ENCODE results near the gene TMCO6.
"Not testable (repeated sequence)": the region's sequence is repeated elsewhere in the genome, so short reads cannot be mapped to it uniquely, and the experiment has no call there.

Gene TMCO6

DNA sequence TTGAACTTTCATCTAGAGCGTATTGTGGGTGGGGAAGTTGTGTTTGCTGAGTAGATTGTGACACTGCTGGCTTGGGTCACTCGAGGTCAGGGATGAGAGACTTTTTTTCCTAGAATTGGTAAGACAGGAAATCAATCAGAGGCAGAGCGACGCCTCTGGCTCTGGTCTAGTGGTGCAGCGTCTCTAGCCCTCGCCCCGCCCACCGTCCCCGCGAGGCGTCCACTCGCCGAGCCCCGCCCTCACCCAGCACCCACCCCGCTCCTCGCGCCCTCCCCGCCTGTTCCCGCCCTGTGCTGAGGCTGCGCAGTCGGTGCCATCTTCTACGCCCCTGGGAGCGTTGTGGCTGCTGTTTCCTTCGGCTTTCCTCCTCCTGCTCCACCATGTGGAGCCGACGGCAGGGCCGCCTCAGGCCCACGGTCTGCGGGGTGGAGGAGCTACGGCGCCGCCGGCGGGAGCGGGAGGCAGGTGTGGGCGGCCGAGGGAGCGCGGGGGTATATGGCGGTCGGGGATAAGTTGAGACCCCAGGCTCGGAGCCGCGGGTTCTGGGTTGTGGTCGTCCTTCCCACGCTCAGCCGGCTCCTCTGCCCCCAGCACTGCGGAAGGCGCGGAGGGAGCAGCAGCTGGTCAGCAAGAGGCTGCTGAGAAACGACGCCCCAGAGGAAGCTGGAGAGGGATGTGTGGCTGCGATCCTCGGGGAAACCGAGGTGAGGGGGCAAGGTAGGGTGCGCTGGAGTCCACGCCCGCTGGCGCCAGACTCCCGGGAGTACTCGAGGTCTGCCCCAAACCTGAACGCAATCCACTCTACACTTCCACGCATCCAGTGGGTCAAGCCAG, at the start of gene TMCO6:
Gene TMCO6, plus strand, starts transcription at position 304 of the 834 bp plus-strand sequence. Its CDS starts 77 bp downstream, at position 381.
- in situ Hi-C loops (cut with MboI; ENCODE audit: low sequenced_read_pairs) = no loop called here

DNA sequence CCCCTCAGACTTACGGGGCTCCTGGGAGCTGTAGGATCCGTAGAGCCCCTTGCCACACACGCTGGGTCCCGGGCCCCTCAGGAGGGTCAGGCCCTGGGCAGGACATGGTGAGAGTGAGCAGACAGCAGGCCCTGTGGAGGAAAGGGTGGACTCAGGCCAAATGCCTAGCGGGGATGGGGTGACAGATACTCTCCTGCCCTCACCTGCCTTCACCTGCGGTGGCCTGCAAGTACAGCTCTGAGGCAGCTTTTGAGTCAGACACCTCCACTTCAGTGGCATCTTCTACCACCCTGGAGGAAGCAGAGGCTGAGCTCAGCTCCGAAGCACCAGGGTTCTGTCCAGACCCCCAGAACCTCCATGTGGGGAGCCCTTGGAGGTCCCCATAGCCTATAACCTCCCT, 48.4 kb upstream of the TMCO6 start:
- in situ Hi-C loops (cut with MboI; ENCODE audit: low sequenced_read_pairs) = no loop called here

DNA sequence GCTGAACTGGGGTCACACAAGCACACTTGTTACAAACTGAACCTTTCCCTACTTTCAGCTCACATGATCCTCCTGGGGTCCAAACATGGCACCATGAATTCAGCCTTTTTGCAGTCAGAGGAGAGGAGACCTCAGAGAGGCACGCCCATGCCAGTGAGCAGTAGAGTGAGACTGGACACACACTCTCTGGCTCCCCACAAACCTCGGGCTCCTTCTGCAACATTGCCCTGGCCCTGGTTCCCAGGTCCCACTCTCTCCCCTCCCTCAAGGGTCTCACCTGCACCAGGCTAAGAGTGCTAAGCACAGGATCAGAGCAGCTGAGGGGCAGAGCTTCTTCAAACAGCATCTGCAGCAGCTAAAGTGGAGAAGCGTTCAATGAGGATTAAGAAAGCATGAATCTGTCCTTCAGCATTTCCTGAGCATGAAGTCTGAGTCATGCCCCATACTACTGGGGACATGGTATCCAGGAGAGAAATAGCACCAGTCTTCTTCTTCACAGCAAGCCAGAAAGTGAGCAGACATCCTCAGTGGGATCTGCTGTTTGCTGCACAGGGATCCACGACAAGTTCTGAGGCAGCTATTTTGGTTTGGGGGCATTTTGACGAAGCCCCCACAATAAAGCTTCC, 47.4 kb upstream of the TMCO6 start:
- in situ Hi-C loops (cut with MboI; ENCODE audit: low sequenced_read_pairs) = no loop called here

DNA sequence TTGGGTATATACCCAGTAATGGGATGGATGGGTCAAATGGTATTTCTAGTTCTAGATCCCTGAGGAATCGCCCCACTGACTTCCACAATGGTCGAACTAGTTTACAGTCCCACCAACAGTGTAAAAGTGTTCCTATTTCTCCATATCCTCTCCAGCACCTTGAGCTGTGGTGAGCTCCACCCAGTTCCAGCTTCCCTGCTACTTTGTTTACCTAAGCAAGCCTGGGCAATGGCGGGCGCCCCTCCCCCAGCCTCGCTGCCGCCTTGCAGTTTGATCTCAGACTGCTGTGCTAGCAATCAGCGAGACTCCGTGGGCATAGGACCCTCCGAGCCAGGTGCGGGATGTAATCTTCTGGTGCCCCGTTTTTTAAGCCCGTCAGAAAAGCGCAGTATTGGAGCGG, 46.2 kb upstream of the TMCO6 start:
- in situ Hi-C loops (cut with MboI; ENCODE audit: low sequenced_read_pairs) = not testable (repeated sequence)

DNA sequence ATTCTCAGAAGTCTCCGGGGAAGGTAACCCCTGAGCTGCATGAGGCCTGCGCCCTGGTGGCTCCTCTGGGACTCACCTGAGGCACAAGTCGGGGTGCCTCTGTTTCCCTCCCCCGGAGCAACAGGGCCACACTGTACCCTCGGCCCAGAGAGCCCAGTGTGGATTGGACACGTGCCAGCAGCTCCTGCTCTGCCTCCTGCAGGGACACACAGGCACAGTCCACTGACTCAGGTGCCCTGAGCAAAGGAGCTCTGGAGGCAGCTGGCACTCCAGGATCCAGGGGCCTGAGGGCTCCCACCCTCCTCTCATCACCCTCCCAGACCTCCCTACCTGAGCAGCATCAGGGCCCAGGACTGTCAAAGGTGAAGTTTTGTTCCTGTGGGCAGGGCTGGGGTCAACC, 45.1 kb upstream of the TMCO6 start:
- in situ Hi-C loops (cut with MboI; ENCODE audit: low sequenced_read_pairs) = no loop called here

DNA sequence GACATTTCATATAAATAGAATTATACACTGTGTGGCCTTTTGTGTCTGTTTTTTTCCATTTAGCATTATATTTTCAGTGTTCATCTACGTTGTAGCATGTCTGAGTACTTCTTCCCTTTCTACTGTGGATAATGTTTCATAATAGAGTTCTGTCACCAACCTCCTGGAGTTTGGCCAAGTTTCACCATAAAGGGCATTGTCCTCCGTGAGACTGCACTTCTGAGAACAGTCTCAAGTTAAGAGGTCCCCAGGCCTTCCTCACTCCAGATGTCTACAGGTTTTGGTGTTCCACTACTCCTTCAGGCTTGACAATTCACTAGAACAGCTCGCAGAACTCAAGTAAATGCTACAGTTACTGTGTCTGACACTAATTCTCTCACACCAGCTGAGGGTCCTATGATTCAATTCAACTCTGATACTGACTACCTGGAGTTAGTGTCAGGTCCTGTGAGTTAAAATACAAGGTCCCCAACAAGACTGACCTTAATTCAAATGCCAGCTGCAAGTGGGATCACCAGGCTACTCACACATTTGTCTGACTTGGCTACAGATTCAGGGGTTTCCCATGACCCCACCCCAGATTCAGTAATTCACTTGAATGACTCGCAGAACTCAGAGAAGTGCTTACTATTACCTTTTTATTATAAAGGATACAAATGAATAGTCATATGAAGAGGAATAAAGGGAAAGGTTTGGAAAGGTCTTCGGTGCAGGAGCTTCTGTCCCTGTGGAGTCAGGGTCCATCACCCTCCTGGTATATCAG, 43.5 kb upstream of the TMCO6 start:
- in situ Hi-C loops (cut with MboI; ENCODE audit: low sequenced_read_pairs) = no loop called here

DNA sequence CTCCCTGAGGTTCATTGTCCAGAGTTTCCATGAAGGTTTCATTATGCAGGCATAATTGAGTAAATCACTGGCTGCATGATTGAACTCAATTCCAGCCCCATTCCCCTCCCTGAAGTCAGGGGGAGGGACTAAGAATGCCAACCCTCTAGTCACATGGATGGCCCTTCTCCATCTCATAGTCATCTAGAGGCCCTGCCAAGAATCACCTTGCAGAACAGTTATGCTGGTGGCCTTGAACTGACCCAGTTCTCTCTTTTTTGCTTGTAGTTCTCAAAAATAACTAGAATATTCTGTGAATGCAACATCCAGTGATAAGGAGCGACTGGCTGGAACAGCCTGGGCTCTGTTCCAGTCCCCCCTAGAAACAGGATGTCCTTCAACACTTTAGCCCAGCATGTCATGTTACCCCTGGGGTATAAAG, 42.9 kb upstream of the TMCO6 start:
- in situ Hi-C loops (cut with MboI; ENCODE audit: low sequenced_read_pairs) = no loop called here

DNA sequence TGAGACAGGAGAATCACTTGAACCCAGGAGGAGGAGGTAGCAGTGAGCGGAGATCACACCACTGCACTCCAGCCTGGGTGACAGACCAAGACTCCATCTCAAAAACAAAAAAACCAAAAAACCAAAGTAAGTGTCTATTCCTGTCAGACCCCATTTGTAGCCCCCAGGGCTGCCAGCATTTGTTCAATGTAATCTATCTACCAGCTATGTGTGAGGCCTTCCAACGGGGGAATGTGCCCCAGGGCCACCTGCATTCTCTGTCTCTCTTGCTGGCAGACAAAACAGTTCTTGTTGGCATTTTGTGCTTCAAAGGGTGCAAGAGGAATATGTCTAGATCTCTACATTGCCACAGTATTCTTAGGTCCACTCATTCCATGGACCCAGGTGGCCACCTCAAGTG, 40.4 kb upstream of the TMCO6 start:
- in situ Hi-C loops (cut with MboI; ENCODE audit: low sequenced_read_pairs) = no loop called here

DNA sequence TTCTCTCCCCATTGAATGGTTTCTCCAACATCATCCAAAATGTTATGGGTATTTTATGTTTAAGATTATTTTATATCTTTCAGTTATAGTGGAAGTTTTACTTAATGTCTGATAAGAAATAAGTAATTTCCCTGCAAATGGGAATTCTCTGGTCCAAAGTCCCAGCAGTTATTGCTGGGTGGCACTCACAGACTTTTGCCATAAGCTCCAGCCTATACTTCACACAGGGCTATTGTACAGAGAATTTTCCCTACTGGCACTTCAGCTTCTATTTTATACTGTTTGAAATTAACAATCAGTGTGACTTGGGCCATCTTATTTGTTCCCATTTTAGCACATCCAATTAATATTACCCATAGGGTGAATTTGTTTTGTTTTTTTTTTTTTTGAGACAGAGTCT, 39.2 kb upstream of the TMCO6 start:
- in situ Hi-C loops (cut with MboI; ENCODE audit: low sequenced_read_pairs) = no loop called here

DNA sequence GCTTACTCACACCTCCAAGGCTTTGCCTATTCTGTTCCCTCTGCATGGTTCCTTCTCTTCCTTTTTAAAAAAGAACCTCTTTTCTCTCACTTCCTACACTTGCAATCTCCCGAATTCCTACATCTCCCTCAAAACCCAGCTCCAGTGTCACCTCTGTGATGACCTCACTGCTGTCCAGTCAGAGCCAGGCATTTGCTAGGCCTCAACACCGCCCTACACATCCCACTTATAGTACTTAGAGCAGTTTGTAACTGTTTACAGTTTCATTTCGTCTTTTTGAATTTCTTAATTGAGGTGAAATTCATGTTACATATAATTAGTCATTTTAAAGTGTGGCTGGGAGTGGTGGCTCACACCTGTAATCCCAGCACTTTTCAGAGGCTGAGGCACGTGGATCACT, 37.1 kb upstream of the TMCO6 start:
- in situ Hi-C loops (cut with MboI; ENCODE audit: low sequenced_read_pairs) = no loop called here

DNA sequence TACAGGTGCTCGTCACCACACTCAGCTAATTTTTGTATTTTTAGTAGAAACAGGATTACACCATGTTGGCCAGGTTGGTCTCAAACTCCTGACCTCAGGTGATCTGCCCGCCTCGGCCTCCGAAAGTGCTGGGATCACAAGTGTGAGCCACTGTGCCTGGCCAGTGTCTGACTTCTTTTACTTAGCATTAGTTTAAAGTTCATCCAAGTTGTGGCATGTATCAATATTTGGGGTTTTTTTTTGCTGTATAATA, 35.9 kb upstream of the TMCO6 start:
- in situ Hi-C loops (cut with MboI; ENCODE audit: low sequenced_read_pairs) = not testable (repeated sequence)

DNA sequence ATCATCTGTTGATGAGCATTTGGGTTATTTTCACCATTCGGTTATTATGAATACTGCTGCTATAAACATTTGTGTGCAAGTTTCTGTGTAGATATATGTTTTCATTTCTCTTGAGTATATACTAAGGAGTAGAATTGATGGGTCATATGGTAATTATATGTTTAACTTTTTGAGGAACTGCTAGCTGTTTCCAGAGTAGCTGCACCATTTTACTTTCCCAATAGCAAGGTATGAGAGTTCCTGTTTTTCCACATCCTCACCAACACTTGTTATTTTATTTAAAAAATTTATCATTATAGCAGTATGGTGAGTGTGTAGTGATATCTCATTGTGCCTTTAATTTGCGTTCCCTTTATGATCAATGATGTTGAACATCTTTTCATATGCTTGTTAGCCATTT, 35.5 kb upstream of the TMCO6 start:
- in situ Hi-C loops (cut with MboI; ENCODE audit: low sequenced_read_pairs) = no loop called here

DNA sequence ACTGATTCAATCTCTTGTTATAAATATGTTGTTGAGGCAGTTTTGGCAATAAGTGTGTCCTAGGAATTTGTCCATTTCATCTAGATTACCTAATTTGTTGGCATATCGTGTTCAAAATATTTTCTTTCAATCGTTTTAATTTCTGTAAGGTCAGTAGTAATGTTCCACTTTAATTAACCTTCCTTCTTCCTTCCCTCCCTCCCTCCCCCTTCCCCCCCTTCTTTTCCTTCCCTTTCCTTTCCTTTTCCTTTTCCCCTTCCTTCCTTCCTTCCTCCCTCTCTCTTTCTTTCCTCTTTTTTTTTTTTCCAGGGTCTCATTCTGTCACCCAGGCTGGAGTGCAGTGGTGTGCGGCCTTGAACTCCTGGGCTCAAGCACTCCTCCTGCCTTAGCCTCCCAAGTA, 33.4 kb upstream of the TMCO6 start:
- in situ Hi-C loops (cut with MboI; ENCODE audit: low sequenced_read_pairs) = no loop called here

DNA sequence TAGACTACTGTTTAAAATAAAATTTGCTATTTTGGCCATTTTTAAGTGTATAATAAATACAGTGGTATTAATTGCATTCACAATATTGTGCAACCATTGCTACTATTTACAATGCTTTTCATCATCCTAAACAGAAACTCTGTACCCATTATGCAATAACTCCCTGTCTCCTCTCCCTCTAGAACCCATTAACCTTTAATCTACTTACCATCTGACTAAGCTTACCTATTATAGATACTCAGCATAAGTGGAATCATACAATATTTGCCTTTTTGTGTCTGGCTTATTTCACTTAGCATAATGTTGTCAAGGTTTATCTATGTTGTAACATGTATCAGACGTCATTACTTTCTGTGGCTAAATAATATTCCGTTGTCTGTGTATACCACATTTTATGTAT, 32.2 kb upstream of the TMCO6 start:
- in situ Hi-C loops (cut with MboI; ENCODE audit: low sequenced_read_pairs) = no loop called here

DNA sequence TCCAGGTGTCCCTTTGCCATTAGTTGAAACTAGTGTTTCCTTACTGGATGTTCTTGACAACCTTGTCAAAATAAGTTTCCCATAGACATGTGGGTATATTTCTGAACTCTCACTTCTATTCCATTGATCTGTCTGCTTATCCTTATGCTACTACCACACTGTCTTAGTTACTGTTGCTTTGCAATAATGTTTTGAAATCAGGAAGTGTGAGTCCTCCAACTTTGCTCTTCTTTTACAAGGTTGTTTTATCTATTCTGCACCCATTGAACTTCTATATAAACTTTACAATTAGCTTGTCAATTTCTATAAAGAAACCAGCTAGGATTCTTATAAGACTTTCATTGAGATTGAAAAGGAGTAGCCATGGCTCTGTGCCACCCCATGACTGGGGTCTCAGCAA, 30.5 kb upstream of the TMCO6 start:
- in situ Hi-C loops (cut with MboI; ENCODE audit: low sequenced_read_pairs) = no loop called here

DNA sequence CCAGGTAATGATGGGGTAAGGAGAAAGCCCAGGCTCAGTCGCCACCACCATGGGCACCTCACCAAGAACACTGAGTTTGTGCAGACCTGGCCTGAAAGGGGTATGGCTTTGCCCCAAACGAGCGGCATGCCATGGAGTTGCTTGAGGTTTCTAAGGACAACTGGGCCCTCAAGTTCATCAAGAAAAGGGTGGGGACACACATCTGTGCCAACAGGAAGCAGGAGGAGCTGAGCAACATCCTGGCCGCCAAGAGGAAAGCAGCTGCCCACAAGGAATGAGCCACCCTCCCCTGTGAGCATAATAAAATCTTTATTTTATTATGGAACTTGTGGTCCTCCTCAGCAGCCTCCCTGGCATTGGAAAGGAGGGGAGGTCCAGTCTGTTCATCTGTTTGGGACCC, 30.1 kb upstream of the TMCO6 start:
- in situ Hi-C loops (cut with MboI; ENCODE audit: low sequenced_read_pairs) = no loop called here

DNA sequence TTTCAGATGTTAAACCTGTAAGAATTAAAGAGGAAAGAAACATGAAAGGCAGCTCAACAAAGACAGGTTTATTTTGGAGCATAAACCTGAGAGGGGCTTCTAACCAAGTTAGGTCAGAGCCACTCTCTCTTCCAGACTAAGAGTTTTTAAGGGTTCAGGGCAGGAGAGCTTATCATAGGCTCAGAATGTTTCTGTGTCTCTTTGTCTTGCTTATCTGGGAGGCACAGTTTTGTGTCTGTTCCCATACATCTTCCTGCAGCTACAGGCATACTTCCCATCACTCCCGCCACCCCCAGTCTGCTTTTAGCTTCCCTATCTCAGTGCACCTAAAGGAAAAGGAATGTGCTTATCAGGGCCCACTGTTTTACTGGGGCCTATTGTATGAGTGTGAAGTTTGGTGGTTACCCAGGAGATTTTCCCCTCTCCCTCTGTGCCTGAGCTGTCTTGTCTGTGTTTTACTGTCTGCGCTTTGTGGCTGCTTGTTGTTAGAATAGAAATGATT, 28.2 kb upstream of the TMCO6 start:
- in situ Hi-C loops (cut with MboI; ENCODE audit: low sequenced_read_pairs) = no loop called here

DNA sequence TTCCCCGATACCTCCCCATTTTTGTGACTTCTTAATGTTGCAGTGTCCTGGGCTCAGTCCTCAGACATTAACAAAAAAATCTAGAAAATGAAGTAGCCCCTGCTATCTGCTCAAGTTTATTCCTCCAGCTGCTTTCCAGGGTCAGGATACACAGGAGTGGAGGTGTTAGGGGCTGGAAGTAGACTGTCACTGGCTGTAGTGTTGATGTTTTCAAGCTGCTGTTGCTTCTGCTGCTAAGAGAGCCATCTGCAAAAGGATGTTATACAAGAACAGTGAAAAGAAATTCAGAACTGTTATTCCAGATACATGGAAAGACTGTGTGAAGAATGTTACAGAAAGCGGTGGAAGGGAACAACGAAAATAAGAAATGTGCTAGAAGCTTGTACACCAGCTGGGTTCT, 16.9 kb upstream of the TMCO6 start:
- in situ Hi-C loops (cut with MboI; ENCODE audit: low sequenced_read_pairs) = no loop called here

DNA sequence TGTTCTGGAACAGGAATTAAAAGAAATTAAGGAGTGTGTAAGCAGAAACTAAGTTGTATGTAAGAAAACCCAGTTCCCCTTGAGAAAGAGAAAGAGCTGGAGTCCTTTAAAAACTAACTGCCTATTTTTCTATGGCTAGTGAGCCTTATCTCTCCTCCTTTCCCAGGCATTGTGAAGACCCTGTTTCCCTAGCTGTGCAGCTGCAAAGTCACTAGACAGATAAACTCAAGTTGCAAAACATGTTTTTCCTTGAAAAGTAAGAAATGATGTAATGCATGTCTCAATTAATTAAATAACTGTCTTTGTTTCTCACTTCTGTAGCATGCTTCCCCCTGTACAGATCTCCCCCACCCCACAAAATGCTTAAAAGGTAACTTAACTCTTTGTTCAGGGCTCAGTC, 16.2 kb upstream of the TMCO6 start:
- in situ Hi-C loops (cut with MboI; ENCODE audit: low sequenced_read_pairs) = not testable (repeated sequence)

DNA sequence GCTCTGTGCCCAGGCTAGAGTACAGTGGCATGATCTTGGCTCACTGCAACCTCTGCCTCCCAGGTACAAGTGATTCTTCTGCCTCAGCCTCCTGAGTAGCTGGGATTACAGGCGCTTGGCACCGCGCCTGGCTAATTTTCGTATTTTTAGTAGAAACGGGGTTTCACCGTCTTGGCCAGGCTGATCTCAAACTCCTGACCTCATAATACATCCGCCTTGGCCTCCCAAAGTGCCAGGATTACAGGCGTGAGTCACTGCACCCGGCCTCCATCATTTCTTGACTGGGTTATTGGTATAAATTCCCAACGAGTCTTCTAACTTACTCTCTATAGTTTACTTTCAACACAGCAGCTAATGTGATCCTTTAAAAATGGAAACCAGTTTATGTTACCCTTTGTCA, 14.4 kb upstream of the TMCO6 start:
- in situ Hi-C loops (cut with MboI; ENCODE audit: low sequenced_read_pairs) = not testable (repeated sequence)

DNA sequence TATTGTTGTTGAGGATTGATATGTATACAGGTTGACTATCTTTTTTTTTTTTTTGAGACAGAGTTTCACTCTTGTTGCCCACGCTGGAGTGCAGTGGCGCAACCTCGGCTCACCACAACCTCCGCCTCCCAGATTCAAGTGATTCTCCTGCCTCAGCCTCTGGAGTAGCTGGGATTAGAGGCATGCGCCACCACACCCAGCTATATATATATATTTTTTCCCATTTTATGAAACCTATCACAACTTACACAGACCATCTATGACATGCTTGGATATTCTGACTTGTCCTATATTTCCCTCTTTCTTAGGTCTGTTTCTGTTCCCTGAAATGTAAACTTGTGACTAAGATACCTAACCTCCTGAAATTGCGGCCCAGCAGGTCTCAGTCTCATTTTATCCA, 11.3 kb upstream of the TMCO6 start:
- in situ Hi-C loops (cut with MboI; ENCODE audit: low sequenced_read_pairs) = no loop called here

DNA sequence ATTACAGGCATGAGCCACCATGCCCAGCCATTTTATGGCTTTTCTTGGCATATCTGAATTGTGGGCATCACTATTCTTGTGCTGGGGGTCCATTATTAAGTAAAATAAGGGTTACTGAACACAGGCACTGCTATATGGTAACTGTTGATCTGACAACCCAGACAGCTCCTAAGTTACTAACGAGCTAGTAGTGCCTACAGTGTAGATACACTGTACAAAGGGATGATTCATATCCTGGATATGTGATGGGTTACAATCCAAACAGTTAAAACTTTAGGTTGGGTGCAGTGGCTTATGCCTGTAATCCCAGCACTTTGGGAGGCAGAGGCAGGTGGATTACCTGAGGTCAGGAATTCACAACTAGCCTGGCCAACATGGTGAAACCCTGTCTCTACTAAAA, 10.5 kb upstream of the TMCO6 start:
- in situ Hi-C loops (cut with MboI; ENCODE audit: low sequenced_read_pairs) = no loop called here
